ENCODE data around the gene ALX4. TPM values are rescaled to one million over a fixed set of nuclear protein-coding genes. Genes with fewer than 3 reads are reported as not detected.

ALX4 gene
- total RNA-seq, 4 donors from 2014 or later, result 0.21 to 1.1 (median 0.34) TPM; not detected in 1

DNA sequence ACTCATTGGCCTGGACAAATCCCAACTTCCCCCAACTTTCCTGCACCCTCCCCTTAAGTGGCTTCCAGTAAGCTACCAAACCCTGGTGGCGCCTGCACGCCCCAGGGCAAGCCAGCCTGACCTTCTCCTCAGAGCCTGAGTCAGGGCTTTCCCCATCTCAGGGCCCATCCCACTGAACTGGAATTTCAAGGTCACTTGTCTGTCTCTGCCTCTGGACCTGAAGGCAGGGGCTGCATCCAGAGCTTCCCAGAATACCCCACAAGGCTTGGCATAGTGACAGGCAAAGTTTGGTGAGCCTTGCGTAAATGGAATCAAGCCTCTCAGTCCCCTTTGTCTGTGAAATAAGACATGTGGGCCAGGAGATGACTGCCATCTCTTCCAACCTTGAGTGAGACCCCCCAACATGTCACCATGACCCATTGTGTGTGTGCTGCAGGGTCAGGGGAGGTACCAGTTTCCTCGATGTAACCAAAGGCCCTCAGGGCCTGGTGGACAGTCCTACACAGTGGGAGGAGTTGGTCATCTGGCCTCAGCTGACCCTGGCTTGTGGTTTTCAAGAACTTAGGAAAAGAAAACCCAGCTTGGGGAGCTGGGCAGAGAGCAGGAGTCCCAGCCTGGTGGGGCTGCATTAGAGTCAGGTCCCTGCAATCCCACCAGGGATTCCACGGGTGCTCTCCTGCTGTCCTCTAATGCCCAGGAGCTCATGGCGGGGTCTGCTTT, 8.9 kb downstream of the ALX4 start:
- no peak for TF ChIP-seq EP300 (IDR thresholded peaks at IDR 0.05)
- TF ChIP-seq POLR2A (IDR thresholded peaks at IDR 0.05), result no peak
- TF ChIP-seq POLR2AphosphoS5 (IDR thresholded peaks at IDR 0.05), result no peak
- TF ChIP-seq, protein P1, sequence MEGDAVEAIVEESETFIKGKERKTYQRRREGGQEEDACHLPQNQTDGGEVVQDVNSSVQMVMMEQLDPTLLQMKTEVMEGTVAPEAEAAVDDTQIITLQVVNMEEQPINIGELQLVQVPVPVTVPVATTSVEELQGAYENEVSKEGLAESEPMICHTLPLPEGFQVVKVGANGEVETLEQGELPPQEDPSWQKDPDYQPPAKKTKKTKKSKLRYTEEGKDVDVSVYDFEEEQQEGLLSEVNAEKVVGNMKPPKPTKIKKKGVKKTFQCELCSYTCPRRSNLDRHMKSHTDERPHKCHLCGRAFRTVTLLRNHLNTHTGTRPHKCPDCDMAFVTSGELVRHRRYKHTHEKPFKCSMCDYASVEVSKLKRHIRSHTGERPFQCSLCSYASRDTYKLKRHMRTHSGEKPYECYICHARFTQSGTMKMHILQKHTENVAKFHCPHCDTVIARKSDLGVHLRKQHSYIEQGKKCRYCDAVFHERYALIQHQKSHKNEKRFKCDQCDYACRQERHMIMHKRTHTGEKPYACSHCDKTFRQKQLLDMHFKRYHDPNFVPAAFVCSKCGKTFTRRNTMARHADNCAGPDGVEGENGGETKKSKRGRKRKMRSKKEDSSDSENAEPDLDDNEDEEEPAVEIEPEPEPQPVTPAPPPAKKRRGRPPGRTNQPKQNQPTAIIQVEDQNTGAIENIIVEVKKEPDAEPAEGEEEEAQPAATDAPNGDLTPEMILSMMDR (IDR thresholded peaks at IDR 0.05), result no peak
- no peaks in the 10 kb centered on the region for H3K36me3 ChIP-seq
- H3K9me3 ChIP-seq, result no peaks in the 10 kb centered on the region
- no peak for DNase-seq (ENCODE audit: low spot score in 2 of 2)
- 80% methylated on average over 4 of the region's 6 CpGs for WGBS
- H3K27ac ChIP-seq, result no peak overlapping the region
- H3K27me3 ChIP-seq, result peaks cover 61% of the 10 kb centered on the region
- peaks cover 25% of the 10 kb centered on the region for H3K4me1 ChIP-seq
- H3K4me3 ChIP-seq, result no peak overlapping the region

DNA sequence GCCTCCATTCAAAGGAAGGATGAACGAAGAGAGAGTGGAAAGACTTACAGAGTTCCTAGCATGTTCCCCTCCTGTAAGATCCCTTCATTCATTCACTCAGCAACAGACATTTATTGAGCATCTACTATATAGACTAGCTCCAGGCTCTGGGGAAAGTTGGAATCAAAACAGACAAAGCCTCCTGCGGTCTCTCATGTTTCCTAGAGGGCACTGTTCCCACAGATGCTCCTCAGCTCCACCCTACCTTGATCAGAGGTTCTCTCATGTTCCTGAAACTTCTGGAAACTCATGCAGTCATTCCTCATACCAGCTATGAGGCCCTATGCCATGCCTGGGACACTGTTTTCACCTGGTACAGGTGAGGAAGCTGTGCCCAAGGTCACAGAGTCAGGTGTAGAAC, 11.1 kb downstream of the ALX4 start:
- no peaks in the 10 kb centered on the region for H3K36me3 ChIP-seq
- TF ChIP-seq, protein P1 (IDR thresholded peaks at IDR 0.05), result no peak
- TF ChIP-seq POLR2A (IDR thresholded peaks at IDR 0.05), result no peak
- TF ChIP-seq EP300 (IDR thresholded peaks at IDR 0.05), result no peak
- TF ChIP-seq POLR2AphosphoS5 (IDR thresholded peaks at IDR 0.05), result no peak
- peaks cover 4% of the 10 kb centered on the region for H3K4me1 ChIP-seq
- H3K9me3 ChIP-seq, result no peaks in the 10 kb centered on the region
- H3K27me3 ChIP-seq, result peaks cover 43% of the 10 kb centered on the region
- no peak overlapping the region for H3K27ac ChIP-seq
- no peak for DNase-seq (ENCODE audit: low spot score in 2 of 2)
- H3K4me3 ChIP-seq, result no peak overlapping the region
- WGBS, result 84% methylated on average over 2 of the region's 2 CpGs

DNA sequence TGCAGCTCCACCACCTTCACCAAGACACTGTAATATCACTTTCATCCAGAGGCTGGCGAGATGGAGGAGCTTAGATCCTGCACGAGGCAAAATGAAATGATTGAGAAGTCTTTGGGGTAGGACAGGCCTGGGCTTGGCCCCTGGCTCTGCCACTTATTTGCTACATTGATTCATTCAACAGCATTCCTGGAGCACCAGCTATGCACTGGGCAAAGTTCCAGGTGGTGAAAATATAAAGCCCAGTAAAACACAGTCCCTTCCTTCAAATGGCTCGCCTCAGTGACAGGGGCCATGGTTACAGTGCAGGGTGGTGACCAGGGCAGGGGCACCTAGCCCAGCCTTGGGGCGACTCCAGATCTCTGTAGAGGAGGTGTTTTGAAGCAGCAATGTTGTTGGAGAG, 19.7 kb downstream of the ALX4 start:
- Histone ChIP-seq H3K4me1 (no peaks in the 10 kb centered on the region), H3K27me3 (peaks cover 8% of the 10 kb centered on the region), H3K27ac (no peak overlapping the region), H3K36me3 (no peaks in the 10 kb centered on the region), H3K9me3 (no peaks in the 10 kb centered on the region), H3K4me3 (no peak overlapping the region)
- TF ChIP-seq POLR2A (IDR thresholded peaks at IDR 0.05), result no peak
- no peak for TF ChIP-seq POLR2AphosphoS5 (IDR thresholded peaks at IDR 0.05)
- no peak for TF ChIP-seq EP300 (IDR thresholded peaks at IDR 0.05)
- TF ChIP-seq, protein P1 (IDR thresholded peaks at IDR 0.05), result no peak
- no peak for DNase-seq (ENCODE audit: low spot score in 2 of 2)
- 45% methylated on average over 4 of the region's 4 CpGs for WGBS

DNA sequence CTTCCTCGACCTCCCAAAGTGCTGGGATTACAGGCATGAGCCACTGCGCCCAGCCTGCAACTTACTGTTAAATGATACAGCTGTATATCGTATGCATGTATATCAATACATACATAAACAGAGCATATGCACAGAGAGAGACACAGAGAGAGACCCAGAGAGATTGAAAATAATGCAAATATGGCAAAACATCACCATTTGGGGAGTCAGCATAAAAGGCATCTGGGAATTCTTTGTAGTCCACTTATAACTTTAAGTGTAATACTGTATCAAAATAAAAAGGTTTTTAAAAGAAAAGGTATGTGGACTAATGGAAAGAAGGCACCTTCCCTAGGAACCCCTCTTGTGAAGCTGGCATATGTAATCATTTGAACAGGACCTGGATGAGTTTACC, 21.8 kb downstream of the ALX4 start:
- H3K27ac ChIP-seq, result no peak overlapping the region
- WGBS, result 92% methylated on average over 3 of the region's 3 CpGs

DNA sequence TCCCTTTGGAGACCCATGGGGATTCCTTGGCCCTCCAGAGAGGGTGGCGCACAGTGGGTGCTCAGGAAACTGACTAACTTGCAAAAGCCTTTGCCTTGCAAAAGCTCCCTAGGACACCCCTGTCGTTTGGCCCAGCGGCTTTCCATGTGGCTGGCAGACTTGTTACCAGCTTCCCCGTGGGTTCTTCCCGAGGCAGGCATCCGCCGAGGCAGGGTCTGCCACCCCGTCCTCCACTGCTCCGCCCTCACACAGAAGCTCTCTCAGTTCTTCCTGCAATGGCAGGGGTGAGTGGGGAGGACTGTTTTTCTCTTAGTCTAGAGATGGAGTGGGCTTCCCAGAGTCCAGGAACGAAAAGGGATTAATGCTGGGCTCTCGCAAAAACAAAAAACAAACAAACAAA, 23.0 kb downstream of the ALX4 start:
- Histone ChIP-seq H3K27me3 (no peaks in the 10 kb centered on the region), H3K4me3 (no peak overlapping the region), H3K27ac (no peak overlapping the region), H3K36me3 (no peaks in the 10 kb centered on the region), H3K4me1 (no peaks in the 10 kb centered on the region), H3K9me3 (no peaks in the 10 kb centered on the region)
- no peak for DNase-seq (ENCODE audit: low spot score in 2 of 2)
- no peak for TF ChIP-seq POLR2AphosphoS5 (IDR thresholded peaks at IDR 0.05)
- TF ChIP-seq, protein P1 (IDR thresholded peaks at IDR 0.05), result no peak
- TF ChIP-seq POLR2A (IDR thresholded peaks at IDR 0.05), result no peak
- no peak for TF ChIP-seq EP300 (IDR thresholded peaks at IDR 0.05)
- 75% methylated on average over 10 of the region's 11 CpGs for WGBS

More for the DNA sequence above, 21.8 kb downstream of the ALX4 start:
- Histone ChIP-seq H3K4me1 (no peaks in the 10 kb centered on the region), H3K27me3 (no peaks in the 10 kb centered on the region), H3K9me3 (no peaks in the 10 kb centered on the region), H3K4me3 (no peak overlapping the region), H3K36me3 (no peaks in the 10 kb centered on the region)
- TF ChIP-seq EP300 (IDR thresholded peaks at IDR 0.05), result no peak
- TF ChIP-seq POLR2AphosphoS5 (IDR thresholded peaks at IDR 0.05), result no peak
- no peak for TF ChIP-seq POLR2A (IDR thresholded peaks at IDR 0.05)
- TF ChIP-seq, protein P1 (IDR thresholded peaks at IDR 0.05), result no peak
- no peak for DNase-seq (ENCODE audit: low spot score in 2 of 2)

Data from suprapubic skin (tissue), 4 donors.